ENCODE measurements around the gene CYP3A5. TPM values are rescaled to one million over a fixed set of nuclear protein-coding genes. Genes with fewer than 3 reads are reported as not detected.
"Not testable (repeated sequence)": the region's sequence is repeated elsewhere in the genome, so short reads cannot be mapped to it uniquely, and the experiment has no call there.

Gene CYP3A5
- total RNA-seq, 1 experiment from 2014 or later = not detected

DNA sequence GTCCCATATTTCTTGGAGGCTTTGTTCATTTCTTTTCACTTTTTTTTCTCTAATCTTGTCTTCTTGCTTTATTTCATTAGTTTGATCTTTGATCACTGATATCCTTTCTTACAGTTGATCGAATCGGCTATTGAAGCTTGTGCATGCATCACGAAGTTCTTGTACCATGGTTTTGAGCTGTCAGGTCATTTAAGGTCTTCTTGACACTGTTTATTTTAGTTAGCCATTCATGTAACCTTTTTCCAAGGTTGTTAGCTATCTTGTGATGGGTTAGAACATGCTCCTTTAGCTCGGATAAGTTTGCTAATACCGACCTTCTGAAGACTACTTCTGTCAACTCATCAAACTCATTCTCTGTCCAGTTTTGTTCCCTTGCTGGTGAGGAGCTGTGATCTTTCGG, 12.8 kb upstream of the CYP3A5 start:
- in situ Hi-C loops (cut with HindIII; ENCODE audit: low pct_unique_long_range_greater_than_20kb, low sequenced_read_pairs); DNase-seq (ENCODE audit: low read depth, low spot score): not testable (repeated sequence)

GRCh38 chr7:99691658-99692057, 11.9 kb upstream of the CYP3A5 start:
- in situ Hi-C loops (cut with HindIII; ENCODE audit: low pct_unique_long_range_greater_than_20kb, low sequenced_read_pairs); DNase-seq (ENCODE audit: low read depth, low spot score): not testable (repeated sequence)

- in situ Hi-C loops (cut with HindIII; ENCODE audit: low pct_unique_long_range_greater_than_20kb, low sequenced_read_pairs); DNase-seq (ENCODE audit: low read depth, low spot score): not testable (repeated sequence)
Measured at GRCh38 chr7:99690918-99691317, 11.1 kb upstream of the CYP3A5 start.

DNA sequence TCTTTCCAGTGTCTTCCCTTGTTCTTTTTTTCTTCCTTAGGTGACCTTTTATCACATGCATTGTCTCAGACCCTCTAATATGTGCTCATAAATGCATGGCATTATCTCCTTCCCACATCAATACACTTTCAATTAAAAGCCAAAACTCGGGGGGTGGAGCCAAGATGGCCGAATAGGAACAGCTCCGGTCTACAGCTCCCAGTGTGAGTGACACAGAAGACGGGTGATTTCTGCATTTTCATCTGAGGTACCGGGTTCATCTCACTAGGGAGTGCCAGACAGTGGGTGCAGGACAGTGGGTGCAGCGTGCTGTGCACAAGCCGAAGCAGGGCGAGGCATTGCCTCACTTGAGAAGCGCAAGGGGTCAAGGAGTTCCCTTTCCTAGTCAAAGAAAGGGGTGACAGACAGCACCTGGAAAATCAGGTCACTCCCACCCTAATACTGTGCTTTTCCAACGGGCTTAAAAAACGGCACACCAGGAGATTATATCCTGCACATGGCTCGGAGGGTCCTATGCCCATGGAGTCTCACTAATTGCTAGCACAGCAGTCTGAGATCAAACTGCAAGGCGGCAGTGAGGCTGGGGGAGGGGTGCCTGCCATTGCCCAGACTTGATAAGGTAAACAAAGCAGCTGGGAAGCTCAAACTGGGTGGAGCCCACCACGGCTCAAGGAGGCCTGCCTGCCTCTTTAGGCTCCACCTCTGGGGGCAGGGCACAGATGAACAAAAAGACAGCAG, 6.2 kb upstream of the CYP3A5 start:
- in situ Hi-C loops (cut with HindIII; ENCODE audit: low pct_unique_long_range_greater_than_20kb, low sequenced_read_pairs) = not testable (repeated sequence)

DNA sequence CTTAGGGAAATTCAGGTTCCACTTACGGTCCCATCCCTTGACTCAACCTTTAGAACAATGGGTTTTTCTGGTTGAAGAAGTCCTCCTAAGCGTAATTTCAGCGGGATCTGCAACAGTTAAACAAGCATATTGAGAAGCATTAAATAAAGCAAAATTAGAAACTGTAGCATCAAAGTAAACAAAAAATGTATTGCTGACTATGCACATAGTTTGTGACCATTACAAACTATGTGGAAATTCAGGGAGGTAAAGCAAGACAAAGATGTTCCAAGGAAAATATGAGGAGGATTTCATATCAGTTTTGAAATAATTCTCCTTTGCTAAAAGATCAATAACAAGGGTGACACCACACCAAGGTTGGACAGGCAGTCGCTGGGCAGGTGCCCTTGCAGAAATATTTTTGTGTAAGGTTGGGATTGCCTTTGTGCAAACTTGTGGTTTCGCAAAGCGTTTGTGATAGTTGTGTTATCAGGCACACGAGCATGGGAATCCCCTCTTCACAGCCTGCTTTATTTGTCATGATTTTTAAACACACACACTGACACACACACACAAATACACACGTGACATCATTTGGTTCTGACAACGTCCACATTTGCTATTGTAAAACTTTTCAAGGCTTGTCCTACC, 5.4 kb upstream of the CYP3A5 start:
- DNase-seq (ENCODE audit: low read depth, low spot score) = no peak
- in situ Hi-C loops (cut with HindIII; ENCODE audit: low pct_unique_long_range_greater_than_20kb, low sequenced_read_pairs) = no loop called here

More for the DNA sequence above, 6.2 kb upstream of the CYP3A5 start:
- DNase-seq (ENCODE audit: low read depth, low spot score) = not testable (repeated sequence)

DNA sequence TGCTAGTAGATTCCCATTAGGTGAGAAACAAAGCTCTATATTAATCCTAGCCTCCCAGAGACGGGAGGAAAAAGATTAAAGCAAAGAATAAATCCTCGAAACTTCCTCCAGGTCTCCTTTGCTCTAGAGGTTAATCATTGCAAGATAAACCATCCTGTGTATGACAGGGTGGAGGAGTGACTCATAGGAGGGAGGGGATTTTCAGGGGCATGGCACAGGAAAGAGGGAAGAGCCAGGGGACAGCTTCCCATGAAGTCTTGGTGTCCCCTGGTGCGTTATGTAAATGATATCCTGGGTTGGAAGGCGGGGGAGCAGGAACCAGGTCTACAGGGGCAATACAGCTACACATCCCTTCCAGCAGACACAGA, 780 bp downstream of the CYP3A5 start:
- DNase-seq (ENCODE audit: low read depth, low spot score) = no peak
- in situ Hi-C loops (cut with HindIII; ENCODE audit: low pct_unique_long_range_greater_than_20kb, low sequenced_read_pairs) = no loop called here

GRCh38 chr7:99677648-99678045, 2.1 kb downstream of the CYP3A5 start:
- in situ Hi-C loops (cut with HindIII; ENCODE audit: low pct_unique_long_range_greater_than_20kb, low sequenced_read_pairs) = no loop called here
- DNase-seq (ENCODE audit: low read depth, low spot score) = no peak

- DNase-seq (ENCODE audit: low read depth, low spot score) = no peak
- in situ Hi-C loops (cut with HindIII; ENCODE audit: low pct_unique_long_range_greater_than_20kb, low sequenced_read_pairs) = no loop called here
Measured at GRCh38 chr7:99677013-99677647, 2.7 kb downstream of the CYP3A5 start.

DNA sequence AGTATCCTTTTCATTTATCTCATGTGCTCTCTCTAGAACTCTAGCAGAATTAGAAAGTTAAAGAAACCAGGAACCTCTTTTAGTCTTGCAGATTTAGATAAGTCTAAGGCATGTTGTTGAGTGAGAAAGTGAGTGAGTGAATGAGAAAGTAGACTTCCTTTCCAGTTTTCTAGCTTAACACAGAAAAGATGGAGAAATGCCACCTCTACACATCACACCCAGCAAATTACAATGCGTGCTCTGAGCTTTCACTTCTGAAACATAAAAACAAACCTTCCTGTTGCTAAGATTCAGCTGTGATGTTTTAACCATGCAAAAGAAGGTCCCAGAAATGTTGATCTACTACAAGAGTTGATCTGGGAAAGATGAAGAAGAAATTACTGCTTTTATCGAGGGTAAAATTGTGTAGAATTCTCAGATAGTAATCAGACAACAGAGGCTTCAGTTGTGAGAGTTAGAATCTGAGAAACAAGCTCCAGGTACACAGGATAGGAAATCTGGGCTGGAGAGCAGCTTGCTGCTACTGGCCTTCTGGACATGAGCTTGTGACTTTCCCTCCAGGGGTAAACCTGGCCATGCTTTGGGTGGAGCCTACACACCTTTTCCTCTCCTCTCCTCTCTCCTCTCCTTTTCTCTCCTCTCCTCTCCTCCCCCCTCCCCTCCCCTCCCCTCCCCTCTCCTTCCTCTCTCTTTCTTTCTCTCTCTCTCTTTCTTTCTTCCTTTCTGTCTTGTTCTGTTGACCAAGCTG, 4.6 kb downstream of the CYP3A5 start:
- DNase-seq (ENCODE audit: low read depth, low spot score) = no peak
- in situ Hi-C loops (cut with HindIII; ENCODE audit: low pct_unique_long_range_greater_than_20kb, low sequenced_read_pairs) = no loop called here

- in situ Hi-C loops (cut with HindIII; ENCODE audit: low pct_unique_long_range_greater_than_20kb, low sequenced_read_pairs) = no loop called here
- DNase-seq (ENCODE audit: low read depth, low spot score) = no peak
Measured at GRCh38 chr7:99672573-99672972, 7.2 kb downstream of the CYP3A5 start.

- in situ Hi-C loops (cut with HindIII; ENCODE audit: low pct_unique_long_range_greater_than_20kb, low sequenced_read_pairs) = no loop called here
Measured at GRCh38 chr7:99669782-99670181, 10.0 kb downstream of the CYP3A5 start.

DNA sequence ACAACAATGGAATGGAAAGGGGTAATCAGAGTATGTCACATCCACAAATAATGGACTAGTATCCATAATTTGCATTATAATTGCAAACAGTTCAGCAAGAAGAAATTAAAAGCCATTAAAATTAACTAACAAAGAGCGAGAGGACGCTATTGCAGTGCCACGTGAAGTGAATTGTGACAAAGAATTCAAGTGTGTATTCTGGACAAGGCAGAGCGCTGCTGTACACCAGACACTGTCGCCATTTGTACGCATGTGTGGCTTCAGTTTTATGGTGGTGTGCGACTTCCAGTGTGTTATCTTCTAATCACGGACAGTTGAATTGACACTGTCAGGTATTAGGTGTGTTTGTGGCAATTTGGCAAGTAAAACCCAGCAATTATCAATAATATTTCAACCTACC, 11.3 kb downstream of the CYP3A5 start:
- DNase-seq (ENCODE audit: low read depth, low spot score) = no peak
- in situ Hi-C loops (cut with HindIII; ENCODE audit: low pct_unique_long_range_greater_than_20kb, low sequenced_read_pairs) = no loop called here

More at GRCh38 chr7:99669782-99670181, 10.0 kb downstream of the CYP3A5 start:
- DNase-seq (ENCODE audit: low read depth, low spot score) = no peak

DNA sequence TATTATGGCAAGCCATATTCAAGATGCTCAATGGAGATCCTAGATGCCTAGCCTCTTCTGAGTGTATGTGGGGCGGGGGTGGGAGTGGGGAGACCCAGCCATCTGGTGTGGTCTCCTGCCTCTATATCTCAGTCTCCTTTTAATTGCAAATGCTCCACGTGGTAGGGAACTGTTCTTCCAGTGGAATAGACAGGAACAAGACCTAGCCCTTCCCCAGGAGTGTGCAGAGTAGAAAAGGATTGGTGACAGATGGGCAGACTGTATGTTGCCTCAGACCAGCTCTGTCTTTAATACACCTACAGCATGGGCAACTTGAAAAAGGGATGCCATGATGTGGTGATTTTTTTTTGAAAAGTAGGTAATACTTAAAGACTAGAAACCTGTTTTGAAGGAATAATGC, 12.6 kb downstream of the CYP3A5 start:
- in situ Hi-C loops (cut with HindIII; ENCODE audit: low pct_unique_long_range_greater_than_20kb, low sequenced_read_pairs) = no loop called here
- no peak for DNase-seq (ENCODE audit: low read depth, low spot score)

DNA sequence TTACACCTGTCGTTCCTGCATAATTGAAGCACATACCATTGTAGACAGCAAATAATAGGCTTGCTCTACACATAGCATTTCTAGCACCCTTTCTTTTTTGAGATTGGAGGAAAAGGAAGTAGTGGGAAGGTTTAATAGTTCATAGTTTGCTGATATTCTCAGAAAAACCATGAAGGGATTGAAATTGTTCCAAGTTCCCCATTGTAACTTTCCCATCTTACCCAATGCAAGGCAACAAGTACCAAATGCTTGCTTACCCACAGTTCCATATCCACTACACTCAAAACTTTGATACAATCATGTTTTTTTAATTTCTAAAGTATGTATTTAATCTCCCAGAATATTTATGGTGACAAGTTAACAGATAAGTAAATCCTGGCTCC, 13.8 kb downstream of the CYP3A5 start:
- DNase-seq (ENCODE audit: low read depth, low spot score) = no peak
- in situ Hi-C loops (cut with HindIII; ENCODE audit: low pct_unique_long_range_greater_than_20kb, low sequenced_read_pairs) = no loop called here

DNA sequence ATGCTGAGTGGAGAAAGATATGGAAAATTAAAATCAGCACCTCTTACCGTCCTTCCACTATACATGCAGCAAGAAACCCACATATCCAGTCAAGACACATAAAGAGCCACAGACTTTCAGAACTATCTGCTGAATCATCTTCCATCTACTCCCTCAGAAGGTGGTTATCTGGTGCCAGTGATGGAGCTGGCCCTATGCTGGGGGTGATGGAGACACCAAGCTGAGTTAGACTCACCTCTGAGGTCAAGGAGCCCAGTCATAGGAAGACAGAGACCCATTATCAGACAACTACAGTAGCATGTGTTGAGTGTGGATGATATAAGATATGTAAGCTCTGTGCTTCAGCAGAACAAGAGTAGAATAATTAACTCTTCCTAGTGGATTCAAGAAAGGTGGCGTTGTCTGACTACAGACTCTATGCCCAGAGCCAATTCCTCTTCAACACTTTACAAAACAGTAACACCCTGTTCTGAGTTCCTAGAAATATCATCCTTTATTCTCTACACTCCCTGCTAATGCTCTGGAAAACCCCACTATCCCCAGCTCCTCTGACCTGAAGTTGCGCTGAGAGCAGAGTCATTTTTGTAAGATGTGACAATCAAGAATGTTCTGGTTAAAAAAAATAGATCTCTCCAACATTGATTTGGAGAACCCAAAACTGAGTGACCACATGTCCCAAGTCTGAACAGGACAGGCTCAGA, 14.3 kb downstream of the CYP3A5 start:
- DNase-seq (ENCODE audit: low read depth, low spot score) = no peak
- in situ Hi-C loops (cut with HindIII; ENCODE audit: low pct_unique_long_range_greater_than_20kb, low sequenced_read_pairs) = no loop called here

GRCh38 chr7:99657879-99658278, 21.9 kb downstream of the CYP3A5 start:
- DNase-seq (ENCODE audit: low read depth, low spot score); in situ Hi-C loops (cut with HindIII; ENCODE audit: low pct_unique_long_range_greater_than_20kb, low sequenced_read_pairs): not testable (repeated sequence)

- in situ Hi-C loops (cut with HindIII; ENCODE audit: low pct_unique_long_range_greater_than_20kb, low sequenced_read_pairs); DNase-seq (ENCODE audit: low read depth, low spot score): not testable (repeated sequence)
Measured at GRCh38 chr7:99654626-99655025, 25.2 kb downstream of the CYP3A5 start.

DNA sequence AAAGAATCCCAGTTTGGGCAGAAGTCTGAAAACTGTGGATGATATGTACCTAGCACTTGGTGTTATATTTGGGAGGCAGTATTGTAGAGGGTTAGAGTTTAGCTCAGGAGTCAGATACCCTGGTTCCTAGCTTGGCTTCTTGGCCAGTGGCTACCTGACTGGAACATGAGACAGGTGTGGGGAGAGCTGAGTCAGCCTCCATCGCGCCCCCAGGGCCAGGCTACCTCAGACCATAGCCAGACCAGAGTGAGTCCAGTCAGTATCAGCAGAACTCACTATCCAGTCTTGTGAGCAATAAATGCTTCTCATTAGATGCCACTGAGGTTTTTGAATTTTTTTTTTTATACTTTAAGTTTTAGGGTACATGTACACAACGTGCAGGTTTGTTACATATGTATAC, 26.0 kb downstream of the CYP3A5 start:
- no peak for DNase-seq (ENCODE audit: low read depth, low spot score)
- in situ Hi-C loops (cut with HindIII; ENCODE audit: low pct_unique_long_range_greater_than_20kb, low sequenced_read_pairs) = no loop called here

All from SK-MEL-5 (cell line).